CD14-positive monocyte (primary cell): ENCODE results near the gene IRS1. TPM values are rescaled to one million over a fixed set of nuclear protein-coding genes. Genes with fewer than 3 reads are reported as not detected.

Experiments used
- DNase-seq, 3 donors: peaks; one replicate each; pipeline ENCODE4 v3.0.0-alpha.2; 2011 to 2022
- H2AFZ ChIP-seq: 2 replicates; pipeline ENCODE4 v1.6.0; 2012; ENCODE audit warnings: mild to moderate bottlenecking, low read depth, low read length, inconsistent platforms; ENCODE audit not compliant: insufficient read depth, poor library complexity, severe bottlenecking
- H3K27ac ChIP-seq, 2 donors: 1 replicate in 1 of 2; 2 replicates in 1 of 2; pipeline ENCODE4 v1.5.1; 2012 to 2013; ENCODE audit warnings: low read length in 2 of 2, control low read depth in 1 of 2, inconsistent platforms in 1 of 2, low read depth in 1 of 2, mild to moderate bottlenecking in 1 of 2
- H3K27me3 ChIP-seq, 2 donors: one replicate each; pipeline versions ENCODE4 v1.6.0 to v1.6.1; 2011 to 2013; ENCODE audit warnings: low read length in 2 of 2; ENCODE audit not compliant: control insufficient read depth in 2 of 2, insufficient read depth in 2 of 2
- H3K36me3 ChIP-seq, 2 donors: replicated peaks in 1 of 2; 1 replicate in 1 of 2; 2 replicates in 1 of 2; pipeline versions ENCODE4 v1.5.1 to v1.6.1; 2012 to 2013; ENCODE audit warnings: low read length in 2 of 2, control low read depth in 1 of 2, inconsistent platforms in 1 of 2, mild to moderate bottlenecking in 1 of 2; ENCODE audit not compliant: insufficient read depth in 2 of 2, control insufficient read depth in 1 of 2
- H3K4me1 ChIP-seq, 2 donors: 1 replicate in 1 of 2; 2 replicates in 1 of 2; pipeline versions ENCODE4 v1.5.1 to v1.6.1; 2012 to 2013; ENCODE audit warnings: low read length in 2 of 2, control low read depth in 1 of 2, inconsistent platforms in 1 of 2, mild to moderate bottlenecking in 1 of 2, moderate library complexity in 1 of 2; ENCODE audit not compliant: insufficient read depth in 2 of 2, control insufficient read depth in 1 of 2
- H3K4me2 ChIP-seq: replicated peaks from 2 replicates; pipeline ENCODE3; 2012; ENCODE audit warnings: low read length, moderate library complexity, mild to moderate bottlenecking; ENCODE audit not compliant: poor library complexity, severe bottlenecking; ENCODE audit errors: extremely low read depth
- H3K4me3 ChIP-seq, 3 experiments: fragments of 200-600 bp in 1 of 3; sonication (generic) in 1 of 3; replicated peaks in 1 of 3; 1 replicate in 2 of 3; 2 replicates in 1 of 3; pipeline ENCODE4 v1.5.1; 2011 to 2013; ENCODE audit warnings: low read length in 3 of 3, mild to moderate bottlenecking in 3 of 3, control low read depth in 2 of 3, low read depth in 2 of 3, inconsistent platforms in 1 of 3, moderate library complexity in 1 of 3
- H3K79me2 ChIP-seq: 2 replicates; pipeline ENCODE4 v1.6.0; 2012; ENCODE audit warnings: mild to moderate bottlenecking, control low read depth, inconsistent platforms, low read length, moderate library complexity; ENCODE audit not compliant: insufficient read depth
- H3K9ac ChIP-seq: 2 replicates; pipeline ENCODE4 v1.6.0; 2017; ENCODE audit warnings: low read length, mild to moderate bottlenecking; ENCODE audit not compliant: insufficient read depth, poor library complexity, severe bottlenecking
- H3K9me3 ChIP-seq, 2 donors: replicated peaks in 1 of 2; 1 replicate in 1 of 2; 2 replicates in 1 of 2; pipeline versions ENCODE4 v1.5.1 to v1.6.1; 2012 to 2013; ENCODE audit warnings: low read length in 2 of 2, control low read depth in 1 of 2; ENCODE audit not compliant: control insufficient read depth in 1 of 2, insufficient read depth in 1 of 2
- H4K20me1 ChIP-seq: 2 replicates; pipeline ENCODE4 v1.6.0; 2012; ENCODE audit warnings: mild to moderate bottlenecking, low read length, control low read depth, moderate library complexity; ENCODE audit not compliant: insufficient read depth
- H3K27ac Mint-ChIP-seq, 7 donors: one replicate each; pipeline ENCODE4 v1.8.0; 2020; ENCODE audit warnings: mild to moderate bottlenecking in 7 of 7, mixed read lengths in 7 of 7, moderate library complexity in 6 of 7, inconsistent platforms in 2 of 7
- H3K27me3 Mint-ChIP-seq, 3 donors: one replicate each; pipeline ENCODE4 v1.8.0; 2021 to 2022; ENCODE audit warnings: low read depth in 3 of 3, mild to moderate bottlenecking in 3 of 3, mixed read lengths in 3 of 3, moderate library complexity in 3 of 3, inconsistent platforms in 1 of 3
- H3K36me3 Mint-ChIP-seq, 2 donors: one replicate each; pipeline ENCODE4 v1.8.0; 2020; ENCODE audit warnings: mixed read lengths in 2 of 2, inconsistent platforms in 1 of 2, mild to moderate bottlenecking in 1 of 2
- H3K4me1 Mint-ChIP-seq: one replicate; pipeline ENCODE4 v1.8.0; 2020; ENCODE audit warnings: mild to moderate bottlenecking, mixed read lengths
- H3K4me3 Mint-ChIP-seq, 2 donors: one replicate each; pipeline ENCODE4 v1.8.0; 2020; ENCODE audit warnings: mild to moderate bottlenecking in 2 of 2, mixed read lengths in 2 of 2, moderate library complexity in 1 of 2
- H3K9me3 Mint-ChIP-seq, 7 donors: one replicate each; pipeline ENCODE4 v1.8.0; 2020 to 2022; ENCODE audit warnings: mixed read lengths in 7 of 7, mild to moderate bottlenecking in 6 of 7, moderate library complexity in 6 of 7, inconsistent platforms in 2 of 7
- CTCF ChIP-seq: fragments of 200-600 bp; IDR thresholded peaks from one replicate; pipeline ENCODE4 v1.8.0; 2022; ENCODE audit warnings: antibody characterized with exemption, mild to moderate bottlenecking
- WGBS: methylation state at CpG from one replicate; pipeline ENCODE4 v1.1.5; 2013; ENCODE audit warnings: missing lambda C conversion rate; ENCODE audit not compliant: insufficient coverage; 5-methylcytosine and 5-hydroxymethylcytosine counted together
- intact Hi-C, 2 donors: fragments of 100-400 bp; cut with micrococcal nuclease; formaldehyde crosslinking; loops; one replicate each; pipeline versions ENCODE4 v1.15.0 to v1.15.1; 2023
- polyA plus RNA-seq, 3 donors: library from polyadenylated mRNA; depleted of rRNA in 1 of 3; unstranded in 2 of 3; stranded (reverse) in 1 of 3; fragments of 300-500 nt in 2 of 3; fragments of >200 nt in 1 of 3; fragmentation: Illumina TruSeq in 2 of 3; gene quantifications; 1 replicate in 2 of 3; 2 replicates in 1 of 3; pipeline ENCODE4 v1.2.3, GENCODE V29; 2012 to 2021

Gene IRS1
- polyA plus RNA-seq, 3 donors, result 0.10 to 0.19 TPM; not detected in 1

DNA sequence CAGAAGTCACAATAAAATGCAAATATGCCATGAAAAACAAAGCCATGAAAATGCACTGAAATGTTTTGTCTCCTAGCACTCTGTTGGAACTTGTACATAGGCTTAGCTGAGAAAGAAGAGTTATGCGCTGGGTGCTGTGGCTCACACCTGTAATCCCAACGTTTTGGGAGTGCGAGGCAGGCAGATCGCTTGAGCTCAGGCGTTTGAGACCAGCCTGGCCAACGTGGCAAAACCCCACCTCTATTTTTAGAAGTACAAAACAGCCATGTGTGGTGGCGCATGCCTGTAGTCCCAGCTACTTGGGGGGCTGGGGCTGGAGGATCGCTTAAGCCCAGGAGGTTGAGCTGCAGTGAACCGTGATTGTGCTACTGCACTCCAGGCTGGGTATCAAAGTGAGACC lies 39.9 kb downstream of the IRS1 start:
- no peak overlapping the region for H2AFZ ChIP-seq
- no peak for TF ChIP-seq CTCF
- Mint-ChIP-seq H3K9me3 (peaks cover 0 to 9% (median 0%) of the 10 kb centered on the region in 7 donors), H3K4me3 (no peak overlapping the region), H3K27me3 (peaks cover 1 to 3% (median 2%) of the 10 kb centered on the region in 3 donors), H3K36me3 (no peaks in the 10 kb centered on the region), H3K27ac (no peak overlapping the region), H3K4me1 (no peaks in the 10 kb centered on the region)
- no peak for DNase-seq
- H3K27ac ChIP-seq, result no peak overlapping the region
- H3K4me3 ChIP-seq, result no peak overlapping the region
- intact Hi-C loops, result no loop called here
- no peaks in the 10 kb centered on the region for H4K20me1 ChIP-seq
- H3K9ac ChIP-seq, result no peak overlapping the region
- no peaks in the 10 kb centered on the region for H3K27me3 ChIP-seq
- no CpG with 5 or more reads among the region's 9 CpGs for WGBS
- H3K36me3 ChIP-seq, result no peaks in the 10 kb centered on the region
- no peak overlapping the region for H3K4me2 ChIP-seq
- H3K4me1 ChIP-seq, result no peaks in the 10 kb centered on the region
- H3K9me3 ChIP-seq, result no peaks in the 10 kb centered on the region
- H3K79me2 ChIP-seq, result no peaks in the 10 kb centered on the region

DNA sequence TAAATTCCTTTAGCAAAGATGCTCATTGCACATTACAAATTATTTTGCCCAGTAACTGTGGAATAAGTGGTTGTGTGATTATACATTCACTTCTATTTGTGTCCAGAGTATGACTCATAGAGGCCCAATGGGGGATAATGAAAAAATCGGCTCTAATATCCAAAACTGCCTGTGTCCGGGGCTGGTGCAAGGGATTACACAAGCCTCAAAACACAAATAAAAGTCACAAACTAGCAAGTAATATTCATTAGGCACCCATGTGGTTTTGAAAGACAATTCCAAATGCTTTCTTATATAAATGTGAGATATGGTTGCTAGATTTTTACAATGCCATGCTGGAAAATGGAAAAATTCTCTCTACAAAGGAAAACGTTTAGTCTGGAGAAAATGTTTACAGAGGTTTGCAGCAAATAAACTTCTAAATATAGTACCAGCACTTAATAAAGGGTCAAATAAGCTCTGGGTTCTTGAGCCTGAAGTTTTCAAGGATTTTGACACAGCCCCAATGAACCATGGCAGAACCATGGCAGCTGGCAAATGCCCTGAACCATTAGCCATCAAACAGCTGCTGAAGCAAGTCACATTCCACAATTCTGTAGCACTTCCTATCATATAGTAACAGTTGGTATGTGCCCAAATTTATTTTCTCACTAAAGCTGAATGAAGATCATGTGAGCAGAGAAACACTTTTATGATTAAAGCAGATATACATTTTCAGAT lies 40.5 kb downstream of the IRS1 start:
- H3K27me3 ChIP-seq, result no peaks in the 10 kb centered on the region
- peaks cover under 1 to 2% (median 1%) of the 10 kb centered on the region in 3 donors for H3K27me3 Mint-ChIP-seq
- no peak for DNase-seq
- no peak overlapping the region for H3K9ac ChIP-seq
- intact Hi-C loops, result no loop called here
- H3K4me3 Mint-ChIP-seq, result no peak overlapping the region
- peaks cover 0 to 3% (median 0%) of the 10 kb centered on the region in 7 donors for H3K9me3 Mint-ChIP-seq
- H3K36me3 Mint-ChIP-seq, result no peaks in the 10 kb centered on the region
- H3K79me2 ChIP-seq, result no peaks in the 10 kb centered on the region
- no peaks in the 10 kb centered on the region for H4K20me1 ChIP-seq
- no peaks in the 10 kb centered on the region for H3K36me3 ChIP-seq
- H3K4me3 ChIP-seq, result no peak overlapping the region
- WGBS, result no CpG with 5 or more reads among the region's 3 CpGs
- H3K4me2 ChIP-seq, result no peak overlapping the region
- TF ChIP-seq CTCF, result no peak
- no peak overlapping the region for H3K27ac Mint-ChIP-seq
- H3K9me3 ChIP-seq, result no peaks in the 10 kb centered on the region
- H2AFZ ChIP-seq, result no peak overlapping the region
- no peaks in the 10 kb centered on the region for H3K4me1 Mint-ChIP-seq
- no peak overlapping the region for H3K27ac ChIP-seq
- no peaks in the 10 kb centered on the region for H3K4me1 ChIP-seq
